ENCODE measurements around the gene SOCS1. TPM values are rescaled to one million over a fixed set of nuclear protein-coding genes. Genes with fewer than 3 reads are reported as not detected.

SOCS1 gene
- total RNA-seq, 4 donors from 2014 or later, result 3.8 to 11.1 (median 6.1) TPM

GRCh38 chr16:11250091-11250785, 5.8 kb downstream of the SOCS1 start:
- 70% methylated on average over 14 of the region's 16 CpGs for WGBS
- no peaks in the 10 kb centered on the region for H3K36me3 ChIP-seq
- peaks cover 13 to 21% (median 20%) of the 10 kb centered on the region in 4 donors for H3K4me1 ChIP-seq
- no peak for TF ChIP-seq EP300 (IDR thresholded peaks at IDR 0.05)
- intact Hi-C loops (cut with DNase I), result loop anchor here (10.0 kb wide), 1 partner anchor 175 kb away; no protein-coding TSS in a partner anchor
- no peak for DNase-seq (ENCODE audit: extremely low spot score)
- H3K9me3 ChIP-seq, result no peaks in the 10 kb centered on the region
- H3K27ac ChIP-seq (replicated peaks in 1 of 4), result no peak overlapping the region
- no peak overlapping the region for H3K4me3 ChIP-seq
- no peaks in the 10 kb centered on the region for H3K27me3 ChIP-seq

- Histone ChIP-seq H3K36me3 (no peaks in the 10 kb centered on the region), H3K27me3 (no peaks in the 10 kb centered on the region), H3K4me3 (no peak overlapping the region), H3K9me3 (no peaks in the 10 kb centered on the region), H3K27ac (replicated peaks in 1 of 4) (no peak overlapping the region), H3K4me1 (peaks cover 5 to 13% (median 12%) of the 10 kb centered on the region in 4 donors)
- DNase-seq (ENCODE audit: extremely low spot score), result no peak
- no peak for TF ChIP-seq CTCF (IDR thresholded peaks at IDR 0.05)
- TF ChIP-seq POLR2AphosphoS5 (IDR thresholded peaks at IDR 0.05), result no peak
- TF ChIP-seq POLR2A (IDR thresholded peaks at IDR 0.05; ENCODE audit: low read depth), result no peak
- no peak for TF ChIP-seq EP300 (IDR thresholded peaks at IDR 0.05)
- WGBS, result 87% methylated on average over 50 of the region's 63 CpGs
- intact Hi-C loops (cut with DNase I), result loop anchor here (10.0 kb wide), 1 partner anchor 175 kb away; no protein-coding TSS in a partner anchor
These were observed 6.6 kb downstream of the SOCS1 start for GRCh38 chr16:11249233-11250061.

GRCh38 chr16:11248133-11248532, 7.9 kb downstream of the SOCS1 start:
- TF ChIP-seq CTCF (IDR thresholded peaks at IDR 0.05), result no peak
- TF ChIP-seq POLR2AphosphoS5 (IDR thresholded peaks at IDR 0.05), result no peak
- TF ChIP-seq POLR2A (IDR thresholded peaks at IDR 0.05; ENCODE audit: low read depth), result no peak
- TF ChIP-seq EP300 (IDR thresholded peaks at IDR 0.05), result no peak
- DNase-seq (ENCODE audit: extremely low spot score), result no peak
- Histone ChIP-seq H3K4me3 (no peak overlapping the region), H3K27ac (replicated peaks in 1 of 4) (no peak overlapping the region), H3K27me3 (no peaks in the 10 kb centered on the region), H3K9me3 (no peaks in the 10 kb centered on the region), H3K4me1 (peaks cover 0 to 4% (median under 1%) of the 10 kb centered on the region in 4 donors), H3K36me3 (no peaks in the 10 kb centered on the region)
- 95% methylated on average over 7 of the region's 8 CpGs for WGBS
- intact Hi-C loops (cut with DNase I), result no loop called here

- no peak for DNase-seq (ENCODE audit: extremely low spot score)
- TF ChIP-seq CTCF (IDR thresholded peaks at IDR 0.05), result no peak
- TF ChIP-seq EP300 (IDR thresholded peaks at IDR 0.05), result no peak
- no peak for TF ChIP-seq POLR2A (IDR thresholded peaks at IDR 0.05; ENCODE audit: low read depth)
- no peak for TF ChIP-seq POLR2AphosphoS5 (IDR thresholded peaks at IDR 0.05)
- no peak overlapping the region for H3K4me3 ChIP-seq
- H3K27me3 ChIP-seq, result no peaks in the 10 kb centered on the region
- no peaks in the 10 kb centered on the region for H3K36me3 ChIP-seq
- H3K27ac ChIP-seq (replicated peaks in 1 of 4), result no peak overlapping the region
- H3K9me3 ChIP-seq, result no peaks in the 10 kb centered on the region
- no peaks in the 10 kb centered on the region for H3K4me1 ChIP-seq
- intact Hi-C loops (cut with DNase I), result no loop called here
These were observed 10.0 kb downstream of the SOCS1 start for GRCh38 chr16:11245988-11246387.

GRCh38 chr16:11245222-11245737, 10.7 kb downstream of the SOCS1 start:
- intact Hi-C loops (cut with DNase I), result no loop called here

More at GRCh38 chr16:11245222-11245737, 10.7 kb downstream of the SOCS1 start:
- no peaks in the 10 kb centered on the region for H3K9me3 ChIP-seq
- H3K27ac ChIP-seq (replicated peaks in 1 of 4), result no peak overlapping the region
- no peak for DNase-seq (ENCODE audit: extremely low spot score)
- no peak for TF ChIP-seq CTCF (IDR thresholded peaks at IDR 0.05)
- TF ChIP-seq POLR2A (IDR thresholded peaks at IDR 0.05; ENCODE audit: low read depth), result no peak
- no peaks in the 10 kb centered on the region for H3K4me1 ChIP-seq
- H3K4me3 ChIP-seq, result no peak overlapping the region
- WGBS, result 87% methylated on average over 5 of the region's 5 CpGs
- H3K27me3 ChIP-seq, result no peaks in the 10 kb centered on the region
- H3K36me3 ChIP-seq, result no peaks in the 10 kb centered on the region
